Measurements from ENCODE around the gene ANKRD28.

GRCh38 chr3:15636028-15636709 lies 161.6 kb downstream of the ANKRD28 start:
- no peak for TF ChIP-seq POLR2AphosphoS5 (IDR thresholded peaks at IDR 0.05; ENCODE audit: low read depth, low read length)
- TF ChIP-seq POLR2A (IDR thresholded peaks at IDR 0.05; ENCODE audit: low read depth, low read length): peak; percentile 44; the same call in 1 of the 2 replicates
- no peak for TF ChIP-seq TAF1 (IDR thresholded peaks at IDR 0.05; ENCODE audit: borderline replicate concordance, low read depth, low read length)
